Cardiac fibroblast (primary cell): ENCODE results near the gene FOXB2.
A peak's percentile ranks its signal among the peaks of the same experiment; 100 is the strongest.

Experiments
- DNase-seq, 2 donors: peaks; one replicate each; pipeline versions ENCODE4 v3.0.0 to v3.0.0-alpha.2; 2010; ENCODE audit warnings: low read depth in 2 of 2
- H3K4me3 ChIP-seq, 2 donors: replicated peaks in 1 of 2; 1 replicate in 1 of 2; 2 replicates in 1 of 2; pipeline ENCODE4 v1.5.1; 2011; ENCODE audit warnings: low read depth in 2 of 2, low read length in 2 of 2, mild to moderate bottlenecking in 2 of 2, moderate library complexity in 1 of 2
- TF ChIP-seq, protein P1 (sequence below): IDR thresholded peaks from one replicate; pipeline ENCODE4 v1.5.1; 2011; ENCODE audit warnings: low read depth, mild to moderate bottlenecking, low read length, inconsistent platforms

Gene FOXB2

DNA sequence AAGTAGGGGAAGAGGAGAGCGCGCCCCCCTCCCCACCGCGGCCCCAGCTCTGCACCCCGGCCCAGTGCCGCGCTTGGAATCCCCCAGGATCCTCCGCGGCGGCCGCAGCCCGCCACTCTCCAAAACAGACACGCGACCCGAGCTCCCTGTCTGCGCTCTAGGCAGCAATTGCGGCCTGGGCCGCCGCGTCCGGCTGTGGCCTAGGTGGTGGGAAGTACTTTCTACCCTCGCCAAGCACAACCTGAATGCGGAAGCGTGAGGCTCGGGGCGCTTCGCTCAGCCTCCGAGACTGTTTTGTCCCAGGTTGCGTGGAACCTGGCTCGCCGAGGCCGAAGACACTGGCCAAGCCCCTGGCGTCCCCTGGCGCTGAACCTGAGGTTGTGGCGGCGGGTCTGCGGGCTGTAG lies 3.3 kb upstream of the FOXB2 start:
- TF ChIP-seq, protein P1, sequence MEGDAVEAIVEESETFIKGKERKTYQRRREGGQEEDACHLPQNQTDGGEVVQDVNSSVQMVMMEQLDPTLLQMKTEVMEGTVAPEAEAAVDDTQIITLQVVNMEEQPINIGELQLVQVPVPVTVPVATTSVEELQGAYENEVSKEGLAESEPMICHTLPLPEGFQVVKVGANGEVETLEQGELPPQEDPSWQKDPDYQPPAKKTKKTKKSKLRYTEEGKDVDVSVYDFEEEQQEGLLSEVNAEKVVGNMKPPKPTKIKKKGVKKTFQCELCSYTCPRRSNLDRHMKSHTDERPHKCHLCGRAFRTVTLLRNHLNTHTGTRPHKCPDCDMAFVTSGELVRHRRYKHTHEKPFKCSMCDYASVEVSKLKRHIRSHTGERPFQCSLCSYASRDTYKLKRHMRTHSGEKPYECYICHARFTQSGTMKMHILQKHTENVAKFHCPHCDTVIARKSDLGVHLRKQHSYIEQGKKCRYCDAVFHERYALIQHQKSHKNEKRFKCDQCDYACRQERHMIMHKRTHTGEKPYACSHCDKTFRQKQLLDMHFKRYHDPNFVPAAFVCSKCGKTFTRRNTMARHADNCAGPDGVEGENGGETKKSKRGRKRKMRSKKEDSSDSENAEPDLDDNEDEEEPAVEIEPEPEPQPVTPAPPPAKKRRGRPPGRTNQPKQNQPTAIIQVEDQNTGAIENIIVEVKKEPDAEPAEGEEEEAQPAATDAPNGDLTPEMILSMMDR = no peak
- no peak for DNase-seq
- H3K4me3 ChIP-seq = no peak overlapping the region

DNA sequence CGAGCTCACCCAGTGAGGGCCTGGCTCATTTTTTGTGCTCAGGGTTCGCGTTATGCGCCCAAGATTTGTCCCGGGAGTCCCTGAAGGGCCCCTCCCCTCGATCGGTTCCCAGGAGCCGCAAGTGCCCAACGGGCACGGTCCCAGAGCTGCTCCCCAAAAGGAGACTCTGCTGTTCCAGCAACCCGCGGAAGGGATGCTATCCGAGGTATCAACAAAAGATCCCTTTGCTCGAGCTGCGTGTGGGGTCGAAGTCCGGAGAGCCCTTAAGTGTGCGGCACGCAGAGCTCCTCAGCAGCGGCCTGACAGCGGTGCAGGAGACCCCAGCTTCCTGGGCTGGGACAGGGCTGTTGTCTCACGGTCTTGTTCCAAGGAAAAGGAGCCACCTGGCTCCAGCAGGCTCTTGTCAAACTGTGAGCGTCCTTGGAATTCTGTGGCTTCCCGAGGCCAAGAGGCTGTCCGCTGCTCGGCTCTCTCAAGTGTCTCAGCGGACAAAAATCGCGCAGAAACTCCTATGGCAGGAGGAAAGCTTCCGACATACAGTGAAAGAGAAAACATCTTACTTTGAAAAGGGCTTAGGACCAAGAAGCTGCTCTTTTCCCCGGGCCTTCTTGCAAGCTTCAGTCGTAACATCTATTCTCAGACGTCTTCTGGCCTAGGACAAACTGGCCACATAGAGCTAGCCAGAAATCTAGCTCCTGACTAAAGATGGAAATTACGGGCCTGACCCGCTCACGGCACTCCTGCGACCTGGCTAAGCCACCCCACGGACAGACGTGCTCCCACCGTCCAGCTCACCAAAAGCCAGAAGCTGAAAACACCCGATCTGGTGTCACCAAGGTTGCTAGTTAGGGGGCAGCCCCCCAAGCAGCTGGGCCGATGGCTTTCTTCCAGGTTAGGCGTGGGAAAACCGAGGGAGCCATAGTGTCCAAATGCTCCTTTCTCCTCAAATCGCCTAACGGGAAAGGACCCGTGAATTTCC lies 2.6 kb upstream of the FOXB2 start:
- H3K4me3 ChIP-seq = no peak overlapping the region
- DNase-seq = peak in 1 of 2 donors; percentile 23
- TF ChIP-seq, protein P1 = no peak

DNA sequence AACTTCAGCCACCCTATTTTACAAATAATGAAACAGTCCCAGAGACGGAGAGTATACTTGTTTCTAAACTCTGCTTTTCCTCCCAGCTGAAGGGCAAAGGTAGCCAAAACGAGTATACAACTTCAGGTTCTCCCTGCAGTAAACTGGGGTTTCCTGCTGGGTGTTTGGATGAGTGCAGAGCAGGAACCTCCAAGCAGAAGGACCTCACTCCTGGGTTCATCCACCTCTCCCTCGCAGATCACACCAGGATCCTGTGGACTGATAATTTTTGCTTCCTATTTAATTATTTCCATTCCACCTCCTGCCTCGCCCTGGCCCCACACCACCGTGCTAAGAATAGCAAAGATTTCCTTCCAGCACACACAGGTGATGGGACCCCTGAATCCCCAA lies 2.0 kb upstream of the FOXB2 start:
- DNase-seq = no peak
- H3K4me3 ChIP-seq = no peak overlapping the region
- TF ChIP-seq, protein P1 = no peak

DNA sequence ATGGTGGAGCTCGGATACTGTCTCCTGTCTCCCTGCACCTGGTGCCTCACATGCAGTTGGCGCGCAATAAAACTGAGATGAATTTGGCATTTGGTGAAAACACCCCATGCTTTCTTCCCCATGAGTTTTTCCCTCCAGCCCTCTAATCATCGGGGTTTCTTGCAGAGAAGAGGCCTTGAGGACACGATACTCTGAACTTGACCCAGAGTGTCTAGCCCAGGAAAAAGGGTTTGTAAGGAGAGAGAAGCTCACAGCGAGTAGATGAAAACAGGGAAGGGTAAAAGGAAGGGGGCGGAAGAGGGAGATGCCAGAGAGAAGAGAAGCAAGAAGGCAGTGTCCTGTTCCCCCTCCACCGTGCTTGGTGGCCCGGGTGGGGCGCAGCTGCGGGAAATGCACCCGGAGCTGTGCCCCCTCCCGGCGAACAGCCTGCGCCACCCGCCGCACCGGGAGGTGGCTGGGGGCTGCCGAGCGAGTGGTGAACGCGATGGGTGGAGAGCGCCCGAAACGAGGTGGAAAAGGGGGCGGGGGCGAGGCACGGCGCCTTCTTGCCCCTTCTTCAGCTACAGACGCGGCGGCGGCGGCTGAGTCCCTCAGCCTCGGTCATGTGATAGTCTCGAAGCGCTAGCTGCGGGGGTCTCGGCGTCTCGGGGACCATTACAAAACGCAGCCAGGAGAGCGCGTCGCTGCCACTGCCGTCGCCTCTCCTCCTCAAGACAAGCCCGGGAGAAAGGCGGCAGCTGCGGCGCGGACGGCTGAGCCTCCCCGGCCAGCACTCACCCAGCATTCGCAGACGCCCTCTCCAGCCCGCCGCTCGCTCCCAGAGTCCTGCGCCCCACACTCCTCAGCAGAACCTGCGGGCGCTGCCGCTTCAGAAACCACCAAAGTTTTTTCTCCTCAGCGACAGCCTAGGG lies 1.1 kb upstream of the FOXB2 start:
- DNase-seq = no peak
- TF ChIP-seq, protein P1 = no peak
- H3K4me3 ChIP-seq = no peak overlapping the region

DNA sequence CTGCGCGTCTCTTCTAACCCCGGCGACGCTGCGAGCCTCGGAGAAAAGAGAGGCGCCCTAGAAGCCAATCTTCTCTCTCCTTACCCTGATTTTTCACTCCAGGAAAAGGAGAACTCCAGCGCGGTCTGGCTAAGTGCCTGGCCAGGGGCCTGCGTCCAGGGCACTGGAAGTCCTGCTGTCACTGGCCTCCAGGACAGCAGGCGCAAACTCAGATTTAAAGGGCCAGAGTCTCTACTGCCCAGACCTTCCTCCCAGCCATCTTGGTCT lies 553 bp upstream of the FOXB2 start:
- TF ChIP-seq, protein P1 = no peak
- DNase-seq = no peak
- no peak overlapping the region for H3K4me3 ChIP-seq

DNA sequence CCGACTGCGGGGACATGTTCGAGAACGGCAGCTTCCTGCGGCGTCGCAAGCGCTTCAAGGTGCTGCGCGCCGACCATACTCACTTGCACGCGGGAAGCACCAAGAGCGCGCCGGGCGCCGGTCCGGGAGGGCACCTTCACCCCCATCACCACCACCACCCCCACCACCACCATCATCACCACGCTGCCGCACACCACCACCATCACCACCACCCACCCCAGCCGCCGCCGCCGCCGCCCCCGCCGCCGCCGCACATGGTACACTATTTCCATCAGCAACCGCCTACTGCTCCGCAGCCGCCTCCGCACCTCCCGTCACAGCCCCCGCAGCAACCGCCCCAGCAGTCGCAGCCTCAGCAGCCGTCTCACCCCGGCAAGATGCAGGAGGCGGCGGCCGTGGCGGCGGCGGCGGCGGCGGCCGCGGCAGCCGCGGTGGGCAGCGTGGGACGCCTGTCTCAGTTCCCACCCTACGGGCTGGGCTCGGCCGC lies 514 bp downstream of the FOXB2 start:
- TF ChIP-seq, protein P1 = no peak
- H3K4me3 ChIP-seq = no peak overlapping the region

More for the DNA sequence above, 514 bp downstream of the FOXB2 start:
- DNase-seq = no peak
